Heart right ventricle (tissue), 16 donors: ENCODE measurements around the gene ARCN1. TPM values are rescaled to one million over a fixed set of nuclear protein-coding genes. Genes with fewer than 3 reads are reported as not detected.

Experiments used
- ATAC-seq, 8 donors: fragments of 200-7000 bp; cut with Tn5 transposase; one replicate each; pipeline ENCODE4 v1.9.1; 2020; ENCODE audit warnings: mild to moderate bottlenecking in 8 of 8, moderate library complexity in 8 of 8, moderate number of reproducible peaks in 1 of 8
- DNase-seq, 2 donors: peaks; one replicate each; pipeline ENCODE4 v3.0.0-alpha.2; 2020
- H3K27ac ChIP-seq, 10 donors: fragments of 200-600 bp; sonication (generic) in 2 of 10; one replicate each; pipeline versions ENCODE4 v1.5.0 to v1.8.0; 2020 to 2022; ENCODE audit warnings: mild to moderate bottlenecking in 3 of 10
- H3K27me3 ChIP-seq, 7 donors: fragments of 200-600 bp; one replicate each; pipeline ENCODE4 v1.8.0; 2021 to 2022; ENCODE audit warnings: mild to moderate bottlenecking in 2 of 7
- H3K36me3 ChIP-seq, 9 donors: fragments of 200-600 bp; sonication (generic) in 1 of 9; one replicate each; pipeline versions ENCODE4 v1.5.0 to v1.8.0; 2020 to 2022; ENCODE audit warnings: mild to moderate bottlenecking in 2 of 9
- H3K4me1 ChIP-seq, 9 donors: fragments of 200-600 bp; sonication (generic) in 1 of 9; one replicate each; pipeline versions ENCODE4 v1.5.0 to v1.8.0; 2020 to 2022; ENCODE audit warnings: mild to moderate bottlenecking in 4 of 9
- H3K4me3 ChIP-seq, 10 donors: fragments of 200-600 bp; sonication (generic) in 2 of 10; one replicate each; pipeline versions ENCODE4 v1.5.0 to v1.8.0; 2020 to 2022; ENCODE audit warnings: mild to moderate bottlenecking in 7 of 10, moderate library complexity in 2 of 10
- H3K9me3 ChIP-seq, 11 donors: fragments of 200-600 bp in 10 of 11; sonication (generic) in 2 of 11; one replicate each; pipeline versions ENCODE4 v1.5.0 to v1.8.0; 2013 to 2022; ENCODE audit warnings: mild to moderate bottlenecking in 2 of 11, control low read depth in 1 of 11, moderate library complexity in 1 of 11
- WGBS, 2 donors: extraction: QIAGEN DNeasy Blood & Tissue Kit; methylation state at CpG; one replicate each; pipeline ENCODE4 v1.1.7; 2013; ENCODE audit warnings: inconsistent platforms in 1 of 2; 5-methylcytosine and 5-hydroxymethylcytosine counted together
- intact Hi-C, 10 donors: fragments of 100-400 bp; cut with DNase I; formaldehyde crosslinking; loops; one replicate each; pipeline versions ENCODE4 v1.11.1 to v1.14.2; 2022
- polyA plus RNA-seq, 2 donors: library from polyadenylated mRNA; stranded (reverse); fragments of 200-250 nt; gene quantifications; one replicate each; pipeline ENCODE4 v1.2.3, GENCODE V29; 2013
- total RNA-seq, 10 donors: library from RNA; stranded (reverse); fragmentation: NEBNext Ultra II Directional in 3 of 10; extraction: Animal tissue kit (Norgen Biotek cat#: 25700) in 3 of 10; gene quantifications; one replicate each; pipeline versions ENCODE4 v1.2.1 to v1.2.4, GENCODE V29; 2021 to 2023
- TF ChIP-seq, protein P1 (sequence below), 9 donors: fragments of 200-600 bp; sonication (generic) in 2 of 9; IDR thresholded peaks; one replicate each; pipeline versions ENCODE4 v1.5.0 to v1.8.0; 2021 to 2022; ENCODE audit warnings: antibody characterized with exemption in 9 of 9, mild to moderate bottlenecking in 5 of 9, moderate library complexity in 1 of 9
- donor health status: Arrhythmogenic right ventricular cardiomyopathy.
- donor health status: ischemic (EF 13 %, LVEDD 7.1; RV severe dilation, severe dysfunction).
- donor health status: healthy with polysubstance abuse.
- donor health status: DM: no; HTN: yes; CAD: no.
- donor health status: DM: no; HTN: no; CAD: no.
- donor health status: ischemic (EF 25% LVEDD 6.9; RV normal size, moderate dysfunction).
- donor health status: ischemic (EF 25% LVEDD 5.7; RV mildly dilated, moderate dysfunction).
- donor health status: healthy.
- donor health status: DM: yes; HTN: yes; CAD: no.
- donor health status: Ischemic cardiomyopathy.
- donor health status: ischemic (EF 35%, LVEDD 5.7; RV mildly dilated, moderate dysfunction).
- donor health status: nonischemic (EF 11% LVEDD 7.7; RV severe dilation, severe dysfunction).
- donor health status: DM: yes; HTN: yes; CAD: no.
- donor health status: PGD.
- donor health status: ischemic (EF 29% LVEDD 5.4; RV normal size, mild dysfunction).
- donor health status: nonischemic (EF 23%, LVEDD 6.1; RV moderate dilation, normal function).

ARCN1 gene
- total and polyA plus RNA-seq, 12 donors = 48.8 to 122 (median 94.5) TPM

- DNase-seq (no peak), ATAC-seq (peak in 3 of 8 donors; percentile 15 to 27 (median 27))
- intact Hi-C loops = loop anchor here in 1 of 10 donors (5.0 kb wide), 1 partner anchor 36 kb away; the partner anchor contains the start of gene IFT46
- peak overlapping the region in 5 of 10 donors; percentile 70 to 72 (median 70) for H3K27ac ChIP-seq
- TF ChIP-seq, protein P1, sequence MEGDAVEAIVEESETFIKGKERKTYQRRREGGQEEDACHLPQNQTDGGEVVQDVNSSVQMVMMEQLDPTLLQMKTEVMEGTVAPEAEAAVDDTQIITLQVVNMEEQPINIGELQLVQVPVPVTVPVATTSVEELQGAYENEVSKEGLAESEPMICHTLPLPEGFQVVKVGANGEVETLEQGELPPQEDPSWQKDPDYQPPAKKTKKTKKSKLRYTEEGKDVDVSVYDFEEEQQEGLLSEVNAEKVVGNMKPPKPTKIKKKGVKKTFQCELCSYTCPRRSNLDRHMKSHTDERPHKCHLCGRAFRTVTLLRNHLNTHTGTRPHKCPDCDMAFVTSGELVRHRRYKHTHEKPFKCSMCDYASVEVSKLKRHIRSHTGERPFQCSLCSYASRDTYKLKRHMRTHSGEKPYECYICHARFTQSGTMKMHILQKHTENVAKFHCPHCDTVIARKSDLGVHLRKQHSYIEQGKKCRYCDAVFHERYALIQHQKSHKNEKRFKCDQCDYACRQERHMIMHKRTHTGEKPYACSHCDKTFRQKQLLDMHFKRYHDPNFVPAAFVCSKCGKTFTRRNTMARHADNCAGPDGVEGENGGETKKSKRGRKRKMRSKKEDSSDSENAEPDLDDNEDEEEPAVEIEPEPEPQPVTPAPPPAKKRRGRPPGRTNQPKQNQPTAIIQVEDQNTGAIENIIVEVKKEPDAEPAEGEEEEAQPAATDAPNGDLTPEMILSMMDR (IDR thresholded peaks at IDR 0.05) = no peak
- WGBS, 2 donors = 26 to 36% methylated on average over 12 of the region's 12 CpGs
- peaks cover 4 to 25% (median 17%) of the 10 kb centered on the region in 9 donors for H3K4me1 ChIP-seq
- H3K27me3 ChIP-seq = peaks cover 0 to 14% (median 0%) of the 10 kb centered on the region in 7 donors
- H3K36me3 ChIP-seq = peaks cover 0 to 10% (median 0%) of the 10 kb centered on the region in 9 donors
- H3K4me3 ChIP-seq = peak overlapping the region in 9 of 10 donors; percentile 71 to 89 (median 81)
- no peaks in the 10 kb centered on the region for H3K9me3 ChIP-seq
Observed at GRCh38 chr11:118531597-118532084, 40.6 kb upstream of the ARCN1 start.

DNA sequence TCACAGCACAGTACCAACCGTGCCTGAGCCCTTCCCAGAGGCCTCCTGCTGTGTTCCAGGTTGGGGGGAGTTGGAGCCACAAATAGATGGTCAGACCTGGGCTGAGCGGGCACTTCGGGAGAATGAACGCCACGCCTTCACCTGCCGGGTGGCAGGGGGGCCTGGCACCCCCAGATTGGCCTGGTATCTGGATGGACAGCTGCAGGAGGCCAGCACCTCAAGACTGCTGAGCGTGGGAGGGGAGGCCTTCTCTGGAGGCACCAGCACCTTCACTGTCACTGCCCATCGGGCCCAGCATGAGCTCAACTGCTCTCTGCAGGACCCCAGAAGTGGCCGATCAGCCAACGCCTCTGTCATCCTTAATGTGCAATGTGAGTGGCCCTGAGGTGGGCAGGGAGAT, 40.1 kb upstream of the ARCN1 start:
- no peaks in the 10 kb centered on the region for H3K9me3 ChIP-seq
- H3K36me3 ChIP-seq = peaks cover 0 to 10% (median 0%) of the 10 kb centered on the region in 9 donors
- TF ChIP-seq, protein P1 (IDR thresholded peaks at IDR 0.05) = no peak
- peak overlapping the region in 1 of 10 donors; percentile 72 for H3K27ac ChIP-seq
- H3K27me3 ChIP-seq = peaks cover 0 to 14% (median 0%) of the 10 kb centered on the region in 7 donors
- 88 to 89% methylated on average over 10 of the region's 10 CpGs for WGBS, 2 donors
- peaks cover 4 to 25% (median 17%) of the 10 kb centered on the region in 9 donors for H3K4me1 ChIP-seq
- no peak for DNase-seq
- H3K4me3 ChIP-seq = no peak overlapping the region
- ATAC-seq = no peak
- intact Hi-C loops = loop anchor here in 1 of 10 donors (5.0 kb wide), 1 partner anchor 35 kb away; the partner anchor contains the start of gene IFT46

GRCh38 chr11:118532852-118533768, 39.1 kb upstream of the ARCN1 start:
- H3K4me1 ChIP-seq = peaks cover 4 to 25% (median 17%) of the 10 kb centered on the region in 9 donors
- H3K27ac ChIP-seq = no peak overlapping the region
- DNase-seq = no peak
- TF ChIP-seq, protein P1 (IDR thresholded peaks at IDR 0.05) = no peak
- no peak for ATAC-seq
- intact Hi-C loops = loop anchor here in 1 of 10 donors (5.0 kb wide), 1 partner anchor 34 kb away; the partner anchor contains the start of gene IFT46
- peaks cover 0 to 14% (median 0%) of the 10 kb centered on the region in 7 donors for H3K27me3 ChIP-seq
- WGBS, 2 donors = 92 to 95% methylated on average over 19 of the region's 19 CpGs
- H3K4me3 ChIP-seq = no peak overlapping the region
- H3K9me3 ChIP-seq = no peaks in the 10 kb centered on the region
- peaks cover 0 to 10% (median 0%) of the 10 kb centered on the region in 9 donors for H3K36me3 ChIP-seq
